Lung (tissue), 10 donors: Measurements from ENCODE around the gene NUDT4B. TPM values are rescaled to one million over a fixed set of nuclear protein-coding genes. Genes with fewer than 3 reads are reported as not detected.
"Not testable (repeated sequence)": the region's sequence is repeated elsewhere in the genome, so short reads cannot be mapped to it uniquely, and the experiment has no call there.

ENCODE experiments used
- ATAC-seq: fragments of 200-7000 bp; cut with Tn5 transposase; one replicate; pipeline ENCODE4 v1.9.1; 2020; ENCODE audit warnings: moderate number of reproducible peaks; ENCODE audit not compliant: insufficient read depth, low FRiP score
- DNase-seq, 3 donors: peaks; one replicate each; pipeline ENCODE4 v3.0.0-alpha.2; 2013 to 2017
- H3K27ac ChIP-seq, 2 donors: one replicate each; pipeline ENCODE4 v1.5.1; 2013; ENCODE audit warnings: mild to moderate bottlenecking in 2 of 2, moderate library complexity in 2 of 2, control low read depth in 1 of 2, inconsistent platforms in 1 of 2, low read depth in 1 of 2, low read length in 1 of 2
- H3K27me3 ChIP-seq, 3 donors: one replicate each; pipeline ENCODE4 v1.5.1; 2013; ENCODE audit warnings: low read length in 2 of 3; ENCODE audit not compliant: control insufficient read depth in 3 of 3, insufficient read depth in 3 of 3
- H3K36me3 ChIP-seq, 4 donors: one replicate each; pipeline ENCODE4 v1.5.1; 2013; ENCODE audit warnings: low read length in 4 of 4, mild to moderate bottlenecking in 1 of 4, moderate library complexity in 1 of 4; ENCODE audit not compliant: control insufficient read depth in 4 of 4, insufficient read depth in 4 of 4
- H3K4me1 ChIP-seq, 5 donors: one replicate each; pipeline ENCODE4 v1.5.1; 2013; ENCODE audit warnings: low read length in 5 of 5, mild to moderate bottlenecking in 2 of 5, moderate library complexity in 1 of 5; ENCODE audit not compliant: control insufficient read depth in 5 of 5, insufficient read depth in 5 of 5
- H3K4me3 ChIP-seq: one replicate; pipeline ENCODE4 v1.5.1; 2013; ENCODE audit warnings: mild to moderate bottlenecking, control low read depth, moderate library complexity
- H3K9ac ChIP-seq, 2 donors: one replicate each; pipeline ENCODE4 v1.5.1; 2013; ENCODE audit warnings: low read length in 2 of 2, control low read depth in 1 of 2; ENCODE audit not compliant: insufficient read depth in 1 of 2
- H3K9me3 ChIP-seq, 4 donors: one replicate each; pipeline ENCODE4 v1.5.1; 2013; ENCODE audit warnings: low read length in 3 of 4, mild to moderate bottlenecking in 1 of 4, moderate library complexity in 1 of 4; ENCODE audit not compliant: control insufficient read depth in 4 of 4, insufficient read depth in 3 of 4
- WGBS, 2 donors: extraction: QIAGEN DNeasy Blood & Tissue Kit; methylation state at CpG; one replicate each; pipeline ENCODE4 v1.1.7; 2013; 5-methylcytosine and 5-hydroxymethylcytosine counted together
- polyA plus RNA-seq, 2 donors: library from polyadenylated mRNA; stranded (reverse); fragments of 200-250 nt; gene quantifications; one replicate each; pipeline ENCODE4 v1.2.1, GENCODE V29; 2013
- total RNA-seq, 2 donors: library from RNA; depleted of rRNA in 1 of 2; stranded (reverse); fragments of >200 nt in 1 of 2; gene quantifications; one replicate each; pipeline ENCODE4 v1.2.1, GENCODE V29; 2014 to 2021
- donor health status: Bipolar disorder and iron deficiency.
- donor health status: healthy.
- donor health status: DM: yes; HTN: yes; CAD: no.

NUDT4B gene
- total and polyA plus RNA-seq, 4 donors: 0.26 to 11.7 (median 3.5) TPM

- not testable (repeated sequence) for H3K27me3 ChIP-seq, H3K9ac ChIP-seq, H3K36me3 ChIP-seq, H3K4me3 ChIP-seq, H3K9me3 ChIP-seq, H3K27ac ChIP-seq, H3K4me1 ChIP-seq, DNase-seq, ATAC-seq
- no CpG with 5 or more reads among the region's 3 CpGs for WGBS, 2 donors
Measured at GRCh38 chr1:148729128-148729527, 19.4 kb upstream of the NUDT4B start.

GRCh38 chr1:148729541-148729940 is 19.0 kb upstream of the NUDT4B start:
- H3K4me1 ChIP-seq, DNase-seq, H3K27ac ChIP-seq, ATAC-seq, H3K36me3 ChIP-seq, H3K9me3 ChIP-seq, H3K4me3 ChIP-seq, H3K9ac ChIP-seq, H3K27me3 ChIP-seq: not testable (repeated sequence)
- WGBS, 2 donors: no CpG with 5 or more reads among the region's 2 CpGs

DNA sequence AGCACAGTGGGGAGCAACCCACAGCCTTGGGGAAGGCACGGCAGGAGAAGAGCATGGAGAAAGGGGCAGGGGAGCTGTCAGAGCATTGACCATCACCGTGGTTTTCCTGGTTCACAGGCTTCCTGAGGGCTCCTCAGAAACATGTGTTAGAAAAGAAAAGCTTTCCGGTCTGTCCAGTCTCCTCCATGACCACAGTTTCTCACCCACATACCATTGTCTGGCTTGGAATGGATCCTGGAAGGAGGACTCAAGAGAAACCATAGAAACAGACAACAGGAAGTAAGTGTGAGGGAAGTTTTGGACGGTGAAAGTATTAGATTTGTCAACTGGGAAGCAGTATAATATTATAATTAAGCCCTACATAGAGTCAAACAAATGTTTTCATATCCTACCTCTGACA is 16.3 kb upstream of the NUDT4B start:
- WGBS, 2 donors: no CpG with 5 or more reads among the region's 4 CpGs
- not testable (repeated sequence) for H3K9me3 ChIP-seq, H3K36me3 ChIP-seq, H3K27me3 ChIP-seq, H3K27ac ChIP-seq, ATAC-seq, H3K9ac ChIP-seq, H3K4me3 ChIP-seq, H3K4me1 ChIP-seq, DNase-seq

- H3K27ac ChIP-seq, H3K36me3 ChIP-seq, H3K9me3 ChIP-seq, H3K4me3 ChIP-seq, ATAC-seq, H3K27me3 ChIP-seq, H3K4me1 ChIP-seq, H3K9ac ChIP-seq, DNase-seq: not testable (repeated sequence)
- no CpG with 5 or more reads among the region's 5 CpGs for WGBS, 2 donors
Measured at GRCh38 chr1:148733585-148734310, 14.8 kb upstream of the NUDT4B start.

GRCh38 chr1:148734311-148734662 is 14.3 kb upstream of the NUDT4B start:
- H3K36me3 ChIP-seq, ATAC-seq, H3K4me3 ChIP-seq, DNase-seq, H3K27me3 ChIP-seq, H3K4me1 ChIP-seq, H3K9ac ChIP-seq, H3K27ac ChIP-seq, H3K9me3 ChIP-seq: not testable (repeated sequence)
- no CpG with 5 or more reads among the region's 3 CpGs for WGBS, 2 donors

DNA sequence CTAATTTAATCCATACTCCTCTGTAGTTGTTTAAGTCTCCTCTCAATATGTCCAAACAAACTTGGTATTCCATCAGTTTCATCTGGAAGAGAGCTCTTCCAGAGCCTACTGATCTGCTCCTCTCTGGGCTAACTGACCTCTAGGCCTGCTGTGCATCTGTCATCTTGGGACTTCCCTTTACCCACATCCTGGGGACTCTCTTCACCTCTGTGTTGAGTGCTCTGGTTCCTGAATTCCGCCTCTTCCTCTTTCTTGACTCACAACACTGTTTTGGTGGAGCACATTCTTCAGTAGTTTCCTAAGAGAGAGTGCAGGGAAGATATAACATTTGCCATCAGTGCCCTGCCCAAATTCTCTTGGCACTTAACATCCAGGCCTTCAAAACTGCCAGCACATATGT is 13.0 kb upstream of the NUDT4B start:
- not testable (repeated sequence) for H3K9me3 ChIP-seq, H3K9ac ChIP-seq, H3K27ac ChIP-seq, H3K4me3 ChIP-seq, DNase-seq, H3K36me3 ChIP-seq, H3K27me3 ChIP-seq, H3K4me1 ChIP-seq
- no CpG with 5 or more reads among the region's 1 CpG for WGBS, 2 donors
- peak; percentile 74 for ATAC-seq

- not testable (repeated sequence) for H3K27me3 ChIP-seq, H3K36me3 ChIP-seq, H3K4me3 ChIP-seq, H3K27ac ChIP-seq, DNase-seq, H3K9ac ChIP-seq, ATAC-seq, H3K9me3 ChIP-seq, H3K4me1 ChIP-seq
- no CpG with 5 or more reads among the region's 6 CpGs for WGBS, 2 donors
Measured at GRCh38 chr1:148738667-148739066, 9.9 kb upstream of the NUDT4B start.

- not testable (repeated sequence) for H3K27me3 ChIP-seq, DNase-seq, H3K27ac ChIP-seq, H3K4me1 ChIP-seq, H3K4me3 ChIP-seq, H3K36me3 ChIP-seq, ATAC-seq, H3K9ac ChIP-seq, H3K9me3 ChIP-seq
- no CpG with 5 or more reads among the region's 4 CpGs for WGBS, 2 donors
Measured at GRCh38 chr1:148743200-148743599, 5.4 kb upstream of the NUDT4B start.
